ENCODE data around the gene CNGA3.

DNA sequence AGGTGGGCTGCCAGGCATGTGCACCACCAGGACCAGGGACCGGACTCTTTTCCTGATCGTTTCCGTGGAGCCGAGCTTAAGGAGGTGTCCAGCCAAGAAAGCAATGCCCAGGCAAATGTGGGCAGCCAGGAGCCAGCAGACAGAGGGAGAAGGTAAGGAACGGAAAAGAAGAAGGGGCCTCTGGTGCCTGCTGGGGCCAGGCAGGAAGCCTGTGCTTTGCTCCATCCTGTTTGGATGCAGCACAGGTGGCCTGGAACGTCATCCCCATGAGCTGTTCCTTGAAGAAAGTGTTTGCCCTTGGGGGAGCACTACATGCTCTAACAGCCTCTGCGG lies 33.9 kb downstream of the CNGA3 start:
- TF ChIP-seq, protein P1, sequence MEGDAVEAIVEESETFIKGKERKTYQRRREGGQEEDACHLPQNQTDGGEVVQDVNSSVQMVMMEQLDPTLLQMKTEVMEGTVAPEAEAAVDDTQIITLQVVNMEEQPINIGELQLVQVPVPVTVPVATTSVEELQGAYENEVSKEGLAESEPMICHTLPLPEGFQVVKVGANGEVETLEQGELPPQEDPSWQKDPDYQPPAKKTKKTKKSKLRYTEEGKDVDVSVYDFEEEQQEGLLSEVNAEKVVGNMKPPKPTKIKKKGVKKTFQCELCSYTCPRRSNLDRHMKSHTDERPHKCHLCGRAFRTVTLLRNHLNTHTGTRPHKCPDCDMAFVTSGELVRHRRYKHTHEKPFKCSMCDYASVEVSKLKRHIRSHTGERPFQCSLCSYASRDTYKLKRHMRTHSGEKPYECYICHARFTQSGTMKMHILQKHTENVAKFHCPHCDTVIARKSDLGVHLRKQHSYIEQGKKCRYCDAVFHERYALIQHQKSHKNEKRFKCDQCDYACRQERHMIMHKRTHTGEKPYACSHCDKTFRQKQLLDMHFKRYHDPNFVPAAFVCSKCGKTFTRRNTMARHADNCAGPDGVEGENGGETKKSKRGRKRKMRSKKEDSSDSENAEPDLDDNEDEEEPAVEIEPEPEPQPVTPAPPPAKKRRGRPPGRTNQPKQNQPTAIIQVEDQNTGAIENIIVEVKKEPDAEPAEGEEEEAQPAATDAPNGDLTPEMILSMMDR (IDR thresholded peaks at IDR 0.05) = no peak
- no peak for TF ChIP-seq EP300 (IDR thresholded peaks at IDR 0.05)
- TF ChIP-seq POLR2A (IDR thresholded peaks at IDR 0.05) = no peak
